ENCODE measurements around the gene MCF2L. TPM values are rescaled to one million over a fixed set of nuclear protein-coding genes. Genes with fewer than 3 reads are reported as not detected.

Gene MCF2L
- total RNA-seq, 2 donors from 2014 or later: 47.6 to 64.7 TPM

GRCh38 chr13:113083022-113083373 lies 114.0 kb downstream of the MCF2L start:
- no peak overlapping the region for H3K4me3 ChIP-seq
- no peaks in the 10 kb centered on the region for H3K27me3 ChIP-seq (replicated peaks; ENCODE audit: insufficient read depth)
- 84% methylated on average over 10 of the region's 10 CpGs for WGBS
- no peak for TF ChIP-seq CTCF (IDR thresholded peaks at IDR 0.05)
- intact Hi-C loops (cut with DNase I): no loop called here
- no peaks in the 10 kb centered on the region for H3K9me3 ChIP-seq
- no peak for DNase-seq (ENCODE audit: low spot score)
- H3K36me3 ChIP-seq: no peaks in the 10 kb centered on the region
- H3K4me1 ChIP-seq (replicated peaks): peaks cover 6% of the 10 kb centered on the region
- H3K27ac ChIP-seq: no peak overlapping the region

GRCh38 chr13:113083402-113084061 lies 114.5 kb downstream of the MCF2L start:
- Histone ChIP-seq H3K27me3 (replicated peaks; ENCODE audit: insufficient read depth) (no peaks in the 10 kb centered on the region), H3K4me1 (replicated peaks) (peaks cover 6% of the 10 kb centered on the region), H3K27ac (peak overlapping the region in 1 of 2 donors; percentile 19), H3K4me3 (no peak overlapping the region), H3K36me3 (no peaks in the 10 kb centered on the region), H3K9me3 (no peaks in the 10 kb centered on the region)
- TF ChIP-seq POLR2AphosphoS5 (IDR thresholded peaks at IDR 0.05) (peak; percentile 81), CTCF (IDR thresholded peaks at IDR 0.05) (peak in 2 of 4 experiments; percentile 10), POLR2A (IDR thresholded peaks at IDR 0.05) (no peak)
- peak; percentile 76 for DNase-seq (ENCODE audit: low spot score)
- intact Hi-C loops (cut with DNase I): no loop called here
- WGBS: 40% methylated on average over 14 of the region's 18 CpGs

GRCh38 chr13:113084094-113084942 lies 115.3 kb downstream of the MCF2L start:
- intact Hi-C loops (cut with DNase I): no loop called here
- Histone ChIP-seq H3K4me1 (replicated peaks) (peaks cover 6% of the 10 kb centered on the region), H3K9me3 (no peaks in the 10 kb centered on the region), H3K27me3 (replicated peaks; ENCODE audit: insufficient read depth) (no peaks in the 10 kb centered on the region), H3K27ac (peak overlapping the region in 1 of 2 donors; percentile 19), H3K4me3 (no peak overlapping the region), H3K36me3 (no peaks in the 10 kb centered on the region)
- TF ChIP-seq POLR2A (IDR thresholded peaks at IDR 0.05) (no peak), POLR2AphosphoS5 (IDR thresholded peaks at IDR 0.05) (no peak), CTCF (IDR thresholded peaks at IDR 0.05) (peak in 1 of 4 experiments; percentile 13)
- DNase-seq (ENCODE audit: low spot score): no peak
- 92% methylated on average over 24 of the region's 25 CpGs for WGBS

GRCh38 chr13:113084943-113085540 lies 116.0 kb downstream of the MCF2L start:
- H3K4me1 ChIP-seq (replicated peaks): peaks cover 6% of the 10 kb centered on the region
- H3K9me3 ChIP-seq: no peaks in the 10 kb centered on the region
- H3K27me3 ChIP-seq (replicated peaks; ENCODE audit: insufficient read depth): no peaks in the 10 kb centered on the region
- TF ChIP-seq POLR2AphosphoS5 (IDR thresholded peaks at IDR 0.05): no peak
- TF ChIP-seq CTCF (IDR thresholded peaks at IDR 0.05): no peak
- no peak for TF ChIP-seq POLR2A (IDR thresholded peaks at IDR 0.05)
- no peaks in the 10 kb centered on the region for H3K36me3 ChIP-seq
- DNase-seq (ENCODE audit: low spot score): no peak
- no peak overlapping the region for H3K27ac ChIP-seq
- H3K4me3 ChIP-seq: no peak overlapping the region
- WGBS: 86% methylated on average over 24 of the region's 24 CpGs
- intact Hi-C loops (cut with DNase I): no loop called here
